Body of pancreas (tissue), 4 donors: ENCODE results near the gene PSMD5.

ENCODE experiments used
- POLR2A ChIP-seq, 3 donors: fragments of 450-650 bp; IDR thresholded peaks; one replicate each; pipeline ENCODE4 v1.6.1; 2016; ENCODE audit warnings: antibody characterized with exemption in 3 of 3, mild to moderate bottlenecking in 2 of 3
- TF ChIP-seq, protein P1 (sequence below), 7 experiments: fragments of 450-650 bp in 4 of 7; fragments of 200-600 bp in 3 of 7; sonication (generic) in 3 of 7; IDR thresholded peaks; one replicate each; pipeline ENCODE4 v1.5.1; 2016 to 2019; ENCODE audit warnings: antibody characterized with exemption in 7 of 7

DNA sequence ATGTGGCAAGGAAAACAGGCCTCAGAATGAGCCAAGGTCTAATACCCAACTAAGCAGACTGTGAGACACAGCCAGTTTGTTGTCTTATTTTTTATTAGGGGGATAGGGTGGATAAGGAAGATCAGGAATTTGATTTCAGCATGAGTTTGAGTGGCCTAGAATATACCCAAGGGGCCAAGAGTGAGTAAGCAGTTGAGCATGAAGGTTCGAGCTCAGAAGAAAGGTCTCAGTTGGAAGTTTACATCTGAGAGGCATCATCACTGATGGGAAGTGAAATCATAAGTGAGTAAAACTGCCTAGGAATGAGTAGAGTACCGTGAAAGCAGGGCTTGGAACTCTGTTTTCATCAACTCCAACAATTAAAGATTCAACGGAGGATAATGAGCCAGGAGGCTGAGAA is 12.6 kb downstream of the PSMD5 start:
- TF ChIP-seq, protein P1, sequence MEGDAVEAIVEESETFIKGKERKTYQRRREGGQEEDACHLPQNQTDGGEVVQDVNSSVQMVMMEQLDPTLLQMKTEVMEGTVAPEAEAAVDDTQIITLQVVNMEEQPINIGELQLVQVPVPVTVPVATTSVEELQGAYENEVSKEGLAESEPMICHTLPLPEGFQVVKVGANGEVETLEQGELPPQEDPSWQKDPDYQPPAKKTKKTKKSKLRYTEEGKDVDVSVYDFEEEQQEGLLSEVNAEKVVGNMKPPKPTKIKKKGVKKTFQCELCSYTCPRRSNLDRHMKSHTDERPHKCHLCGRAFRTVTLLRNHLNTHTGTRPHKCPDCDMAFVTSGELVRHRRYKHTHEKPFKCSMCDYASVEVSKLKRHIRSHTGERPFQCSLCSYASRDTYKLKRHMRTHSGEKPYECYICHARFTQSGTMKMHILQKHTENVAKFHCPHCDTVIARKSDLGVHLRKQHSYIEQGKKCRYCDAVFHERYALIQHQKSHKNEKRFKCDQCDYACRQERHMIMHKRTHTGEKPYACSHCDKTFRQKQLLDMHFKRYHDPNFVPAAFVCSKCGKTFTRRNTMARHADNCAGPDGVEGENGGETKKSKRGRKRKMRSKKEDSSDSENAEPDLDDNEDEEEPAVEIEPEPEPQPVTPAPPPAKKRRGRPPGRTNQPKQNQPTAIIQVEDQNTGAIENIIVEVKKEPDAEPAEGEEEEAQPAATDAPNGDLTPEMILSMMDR (IDR thresholded peaks at IDR 0.05), result no peak
- no peak for TF ChIP-seq POLR2A (IDR thresholded peaks at IDR 0.05)
